Tibial artery (tissue), 4 donors: ENCODE measurements around the gene SMCO4.

Experiments
- DNase-seq, 2 donors: peaks; one replicate each; pipeline ENCODE4 v3.0.0-alpha.2; 2019
- H3K27ac ChIP-seq, 2 donors: fragments of 200-600 bp; sonication (generic) in 1 of 2; 1 replicate in 1 of 2; 2 replicates in 1 of 2; pipeline ENCODE4 v1.5.1; 2018 to 2019; ENCODE audit warnings: mild to moderate bottlenecking in 1 of 2
- H3K27me3 ChIP-seq, 2 donors: fragments of 200-600 bp; sonication (generic) in 1 of 2; one replicate each; pipeline versions ENCODE4 v1.5.1 to v1.6.0; 2016 to 2019
- H3K36me3 ChIP-seq, 3 donors: fragments of 200-600 bp; sonication (generic) in 2 of 3; one replicate each; pipeline ENCODE4 v1.5.1; 2016 to 2019; ENCODE audit warnings: mild to moderate bottlenecking in 2 of 3
- H3K4me1 ChIP-seq, 4 donors: fragments of 200-600 bp; sonication (generic) in 2 of 4; 1 replicate in 3 of 4; 2 replicates in 1 of 4; pipeline ENCODE4 v1.5.1; 2016 to 2019
- H3K4me3 ChIP-seq, 2 donors: fragments of 200-600 bp; sonication (generic) in 1 of 2; 1 replicate in 1 of 2; 2 replicates in 1 of 2; pipeline ENCODE4 v1.5.1; 2018 to 2019; ENCODE audit warnings: mild to moderate bottlenecking in 2 of 2
- H3K9me3 ChIP-seq, 3 donors: fragments of 200-600 bp; sonication (generic) in 1 of 3; one replicate each; pipeline ENCODE4 v1.5.1; 2016 to 2019
- CTCF ChIP-seq, 2 experiments: fragments of 200-600 bp in 1 of 2; fragments of 450-650 bp in 1 of 2; IDR thresholded peaks; one replicate each; pipeline ENCODE4 v1.5.1; 2017 to 2019; ENCODE audit warnings: antibody characterized with exemption in 2 of 2, mild to moderate bottlenecking in 1 of 2, moderate library complexity in 1 of 2
- intact Hi-C: fragments of 100-400 bp; cut with DNase I; formaldehyde crosslinking; loops from one replicate; pipeline ENCODE4 v1.15.0; 2023; ENCODE audit warnings: low total_unique reads

Gene SMCO4

GRCh38 chr11:93432247-93432646 lies 110.9 kb downstream of the SMCO4 start:
- H3K36me3 ChIP-seq: no peaks in the 10 kb centered on the region
- H3K27me3 ChIP-seq: no peaks in the 10 kb centered on the region
- intact Hi-C loops: no loop called here
- TF ChIP-seq CTCF (IDR thresholded peaks at IDR 0.05): no peak
- H3K9me3 ChIP-seq: no peaks in the 10 kb centered on the region
- H3K27ac ChIP-seq: no peak overlapping the region
- no peak overlapping the region for H3K4me3 ChIP-seq
- no peak for DNase-seq
- no peaks in the 10 kb centered on the region for H3K4me1 ChIP-seq
